GM19239 (cell line): ENCODE measurements around the gene AKR1A1.
"Not testable (repeated sequence)": the region's sequence is repeated elsewhere in the genome, so short reads cannot be mapped to it uniquely, and the experiment has no call there.

Experiments used
- DNase-seq: peaks from one replicate; pipeline ENCODE4 v3.0.0; 2011; ENCODE audit warnings: low spot score; ENCODE audit not compliant: insufficient read length
- FAIRE-seq: peaks from 2 replicates; lab custom pipeline; 2011; peaks lifted over from hg19 to GRCh38; lab: Jason Lieb, UNC

AKR1A1 gene

GRCh38 chr1:45566722-45567121 lies 16.1 kb downstream of the AKR1A1 start:
- FAIRE-seq (no peak), DNase-seq (no peak)

- DNase-seq (no peak), FAIRE-seq (no peak)
Observed at GRCh38 chr1:45567911-45568310, 17.3 kb downstream of the AKR1A1 start.

DNA sequence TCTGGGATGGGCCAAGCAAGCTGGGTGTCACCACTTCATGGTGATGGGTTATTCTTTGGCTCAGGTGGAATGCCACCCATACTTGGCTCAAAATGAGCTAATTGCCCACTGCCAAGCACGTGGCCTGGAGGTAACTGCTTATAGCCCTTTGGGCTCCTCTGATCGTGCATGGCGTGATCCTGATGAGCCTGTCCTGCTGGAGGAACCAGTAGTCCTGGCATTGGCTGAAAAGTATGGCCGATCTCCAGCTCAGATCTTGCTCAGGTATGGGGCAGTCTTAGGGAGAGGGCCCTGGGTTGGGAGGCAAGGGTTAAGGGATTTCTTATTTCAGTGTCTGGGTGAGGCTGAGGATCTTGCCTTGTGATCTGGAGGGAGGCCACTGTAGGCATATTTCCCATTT lies 17.8 kb downstream of the AKR1A1 start:
- no peak for DNase-seq
- FAIRE-seq = no peak

GRCh38 chr1:45569571-45569961 lies 18.9 kb downstream of the AKR1A1 start:
- DNase-seq = no peak
- no peak for FAIRE-seq

- DNase-seq (peak; percentile 54), FAIRE-seq (peak; percentile 85)
Observed at GRCh38 chr1:45569962-45570581, 19.4 kb downstream of the AKR1A1 start.

DNA sequence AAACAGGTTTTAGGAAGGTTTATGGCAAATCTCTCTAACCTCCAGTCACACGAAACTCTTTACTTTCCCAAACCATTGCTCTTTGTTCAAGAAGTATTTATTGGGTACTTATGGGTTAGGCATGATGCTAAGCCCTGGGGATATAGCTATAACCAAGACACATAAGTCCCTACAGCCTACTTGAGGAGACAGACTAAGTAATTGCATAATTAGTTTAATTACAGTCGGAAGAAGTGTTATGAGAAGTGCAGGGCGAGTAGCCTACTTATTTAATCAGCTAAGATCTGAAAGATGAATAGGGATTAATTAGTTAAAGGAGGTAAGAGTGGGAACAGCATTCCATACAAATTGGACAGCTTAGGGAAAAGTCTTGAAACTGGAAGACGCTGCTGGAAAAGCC lies 20.0 kb downstream of the AKR1A1 start:
- no peak for FAIRE-seq
- no peak for DNase-seq

DNA sequence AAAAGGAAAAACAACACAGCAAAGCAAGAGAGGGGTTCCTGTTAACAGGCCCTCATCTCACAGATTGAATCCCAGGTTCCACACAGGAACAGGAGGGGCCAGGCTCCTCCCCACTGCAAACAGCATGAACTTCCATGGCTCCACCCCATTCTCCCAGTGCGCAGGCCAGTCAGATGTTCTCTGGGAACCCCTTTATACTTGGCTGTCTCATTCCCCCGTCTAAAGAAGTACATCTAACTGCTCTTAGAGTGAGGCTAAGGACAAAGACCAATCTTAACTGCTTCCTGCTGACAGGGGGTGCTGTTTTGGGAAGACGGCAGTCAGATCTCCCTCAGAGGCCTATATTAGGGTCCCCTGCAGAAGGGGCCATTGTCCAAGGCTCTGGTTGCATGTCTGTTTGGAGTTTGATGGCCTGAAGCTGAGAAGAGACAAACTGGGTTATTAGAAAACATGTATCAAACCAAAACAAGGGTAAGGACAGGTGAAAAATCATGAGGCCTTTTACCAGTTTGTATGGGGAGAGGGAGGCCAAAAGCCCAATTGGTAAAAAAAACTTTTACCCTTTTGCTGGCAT lies 22.7 kb downstream of the AKR1A1 start:
- DNase-seq (no peak), FAIRE-seq (no peak)

- FAIRE-seq (no peak), DNase-seq (no peak)
Observed at GRCh38 chr1:45574105-45574626, 23.5 kb downstream of the AKR1A1 start.

GRCh38 chr1:45583264-45583665 lies 32.6 kb downstream of the AKR1A1 start:
- peak; percentile 98 for FAIRE-seq
- DNase-seq = peak; percentile 91

DNA sequence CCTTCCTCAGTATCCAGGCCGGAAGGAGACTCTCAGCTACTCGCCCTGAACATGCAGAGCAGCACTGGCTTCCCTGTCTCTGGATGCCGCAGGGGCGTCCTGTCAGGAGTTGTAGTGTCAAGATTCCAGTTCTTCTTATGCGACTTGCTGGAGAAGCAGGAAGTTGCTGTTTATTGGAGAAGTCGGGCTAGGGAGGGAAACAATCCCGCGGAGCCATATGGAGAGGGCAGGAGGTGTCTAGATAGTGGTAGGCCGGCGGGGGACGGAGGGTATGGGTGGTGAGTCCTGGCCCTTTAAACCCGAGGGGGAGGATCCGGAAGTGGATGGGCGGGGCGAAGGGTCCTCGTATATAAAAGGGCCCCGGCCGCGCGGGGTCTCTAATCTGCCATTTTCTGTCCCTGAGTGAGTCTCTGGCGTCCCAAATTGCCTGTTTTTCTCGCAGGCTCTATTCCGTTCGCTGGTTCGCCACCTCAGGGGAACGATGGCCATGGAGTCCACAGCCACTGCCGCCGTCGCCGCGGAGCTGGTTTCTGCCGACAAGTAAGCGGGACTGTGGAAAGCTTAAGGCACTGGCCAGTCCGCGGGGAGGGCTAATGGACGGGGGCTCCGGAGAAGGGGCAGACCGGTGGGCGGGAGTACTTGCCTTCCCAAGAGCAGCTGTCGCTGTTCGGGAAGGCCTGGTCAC lies 33.2 kb downstream of the AKR1A1 start, which contains the start of gene NASP:
NASP (plus strand) TSS at position 376 of the 685 bp plus-strand sequence; CDS start at position 482, 106 bp downstream.
- DNase-seq (peak; percentile 52), FAIRE-seq (no peak)

DNA sequence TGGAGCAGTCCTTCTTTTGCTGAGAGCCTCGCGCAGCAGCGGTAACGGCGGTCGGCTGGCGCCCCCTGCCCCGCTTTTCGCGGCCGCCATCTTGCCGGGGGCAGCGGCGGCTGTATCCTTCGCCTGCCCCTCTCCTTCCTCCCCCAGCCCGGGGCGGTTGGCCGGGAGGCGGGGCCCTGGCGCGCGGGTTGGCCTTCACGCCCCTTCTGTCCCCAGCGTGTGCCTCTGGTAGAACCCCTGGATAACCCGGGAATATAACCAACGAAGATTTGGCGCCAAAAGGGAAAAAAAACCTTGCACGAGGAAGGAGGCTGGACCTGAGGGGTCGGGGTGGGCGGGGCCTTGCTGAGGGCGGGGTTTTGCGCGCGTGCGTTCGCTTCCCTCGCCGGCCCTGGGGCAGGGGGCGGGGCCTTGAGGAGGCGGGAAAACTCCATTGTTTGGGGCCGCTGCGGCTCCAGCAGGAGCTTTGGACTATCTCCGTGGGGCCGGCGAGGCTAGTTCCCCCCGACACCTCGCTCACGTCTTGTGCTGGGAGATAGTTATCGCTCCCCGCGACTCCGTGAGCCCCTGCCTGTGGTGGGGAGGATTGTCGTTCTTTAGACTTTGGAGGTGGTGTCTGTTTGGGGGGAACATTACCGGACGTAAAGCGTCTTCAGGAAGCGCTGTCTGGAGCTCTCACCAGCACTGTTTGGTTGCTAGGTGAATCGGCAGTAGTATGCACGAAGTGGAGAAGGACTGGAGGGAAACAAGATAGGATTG lies 33.9 kb downstream of the AKR1A1 start:
- peak; percentile 57 for DNase-seq
- peak; percentile 81 for FAIRE-seq

GRCh38 chr1:45585110-45585426 lies 34.4 kb downstream of the AKR1A1 start:
- FAIRE-seq (peak; percentile 51), DNase-seq (no peak)

DNA sequence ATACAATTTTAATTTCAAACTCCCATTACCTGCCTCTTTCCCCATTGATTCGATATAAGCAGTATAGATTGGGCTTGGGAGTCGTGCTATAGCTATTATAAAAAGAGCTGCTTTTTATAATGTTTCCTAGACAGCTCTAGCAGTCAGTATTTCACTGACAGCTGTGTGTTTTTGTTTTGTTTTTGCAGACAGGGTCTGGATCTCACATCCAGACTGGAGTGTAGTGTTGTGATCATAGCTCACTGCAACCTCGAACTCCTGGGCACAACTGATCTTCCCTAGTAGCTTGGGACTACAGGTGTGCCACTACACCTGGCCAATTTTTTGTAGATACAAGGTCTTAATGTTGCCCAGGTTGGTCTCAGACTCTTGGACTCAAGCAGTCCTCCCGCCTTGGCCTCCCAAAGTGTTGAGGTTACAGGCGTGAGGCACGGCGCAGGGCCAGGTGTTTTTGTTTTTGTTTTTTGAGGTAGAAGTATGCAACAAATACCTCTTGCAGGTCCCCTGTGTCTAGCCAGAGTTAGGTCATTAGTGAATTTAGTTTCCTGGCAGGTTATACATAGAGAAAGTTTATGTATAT lies 35.0 kb downstream of the AKR1A1 start:
- no peak for FAIRE-seq
- no peak for DNase-seq

DNA sequence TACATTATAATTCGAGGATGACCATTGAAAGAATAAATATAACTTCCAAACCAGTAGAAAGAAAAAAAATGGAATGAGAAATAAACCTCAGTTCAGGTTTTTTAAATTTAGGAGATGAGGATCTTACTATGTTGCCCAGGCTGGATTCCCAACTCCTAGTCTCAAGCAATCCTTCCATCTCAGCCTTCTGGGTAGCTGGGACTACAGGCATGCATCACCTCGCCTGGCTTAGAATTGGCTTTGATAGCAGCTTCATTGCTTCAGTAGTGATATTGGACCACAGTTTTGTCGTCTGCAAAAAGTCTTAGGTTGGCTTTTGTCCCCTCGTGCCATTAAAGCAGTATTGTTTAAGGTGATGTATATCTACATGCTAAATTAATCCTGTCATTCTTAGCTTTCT lies 36.1 kb downstream of the AKR1A1 start:
- no peak for DNase-seq
- no peak for FAIRE-seq

- DNase-seq (no peak), FAIRE-seq (no peak)
Observed at GRCh38 chr1:45589861-45590260, 39.2 kb downstream of the AKR1A1 start.

- FAIRE-seq (no peak), DNase-seq (no peak)
Observed at GRCh38 chr1:45594412-45594811, 43.8 kb downstream of the AKR1A1 start.

GRCh38 chr1:45596765-45597164 lies 46.1 kb downstream of the AKR1A1 start:
- not testable (repeated sequence) for DNase-seq, FAIRE-seq

DNA sequence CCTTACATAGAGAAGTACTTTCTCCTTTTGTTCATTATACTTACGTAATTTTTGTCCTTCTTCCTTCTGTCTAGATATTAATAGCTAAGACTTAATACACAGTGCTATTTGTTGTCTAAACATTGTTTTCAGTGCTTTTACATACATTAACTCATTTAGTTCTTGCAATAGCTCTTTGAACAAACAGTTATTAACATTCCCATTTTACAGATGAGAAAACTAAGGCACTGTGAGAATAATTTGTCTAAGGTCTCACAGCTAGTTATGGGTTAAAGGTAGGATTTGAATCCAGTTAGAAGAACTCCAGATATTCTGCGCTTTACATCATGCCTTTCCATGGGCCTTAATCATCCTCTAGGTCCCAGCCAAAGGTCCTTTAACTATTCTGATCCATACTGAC lies 53.6 kb downstream of the AKR1A1 start:
- FAIRE-seq (no peak), DNase-seq (no peak)

DNA sequence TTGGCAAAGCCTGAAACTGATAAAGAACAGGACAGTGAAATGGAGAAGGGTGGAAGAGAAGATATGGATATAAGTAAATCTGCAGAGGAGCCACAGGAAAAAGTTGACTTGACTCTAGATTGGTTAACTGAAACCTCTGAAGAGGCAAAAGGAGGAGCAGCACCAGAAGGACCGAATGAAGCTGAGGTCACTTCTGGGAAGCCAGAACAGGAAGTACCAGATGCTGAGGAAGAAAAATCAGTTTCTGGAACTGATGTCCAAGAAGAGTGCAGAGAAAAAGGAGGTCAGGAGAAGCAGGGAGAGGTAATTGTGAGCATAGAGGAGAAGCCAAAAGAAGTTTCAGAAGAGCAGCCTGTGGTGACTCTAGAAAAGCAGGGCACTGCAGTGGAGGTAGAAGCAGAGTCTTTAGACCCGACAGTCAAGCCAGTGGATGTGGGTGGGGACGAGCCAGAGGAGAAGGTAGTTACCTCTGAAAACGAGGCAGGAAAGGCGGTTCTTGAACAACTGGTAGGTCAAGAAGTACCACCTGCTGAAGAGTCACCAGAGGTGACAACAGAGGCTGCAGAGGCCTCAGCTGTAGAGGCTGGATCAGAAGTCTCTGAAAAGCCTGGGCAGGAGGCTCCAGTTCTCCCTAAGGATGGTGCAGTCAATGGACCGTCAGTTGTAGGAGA lies 56.9 kb downstream of the AKR1A1 start:
- no peak for FAIRE-seq

More for the DNA sequence above, 56.9 kb downstream of the AKR1A1 start:
- DNase-seq = no peak
